Neutrophil (primary cell): ENCODE measurements around the gene TUG1.

Source experiments
- H3K27ac ChIP-seq: fragments of 200-600 bp; sonication (generic); 2 replicates; pipeline ENCODE4 v1.5.1; 2016; ENCODE audit warnings: mild to moderate bottlenecking, moderate library complexity
- H3K27me3 ChIP-seq: fragments of 200-600 bp; sonication (generic); 2 replicates; pipeline ENCODE4 v1.6.0; 2016; ENCODE audit warnings: mild to moderate bottlenecking
- H3K36me3 ChIP-seq: fragments of 200-600 bp; sonication (generic); 2 replicates; pipeline ENCODE4 v1.5.1; 2017
- H3K4me1 ChIP-seq, 2 experiments: fragments of 200-600 bp in 1 of 2; sonication (generic) in 1 of 2; 1 replicate in 1 of 2; 2 replicates in 1 of 2; pipeline versions ENCODE4 v1.5.1 to v1.6.1; 2013 to 2016; ENCODE audit warnings: low read depth in 1 of 2, low read length in 1 of 2, mild to moderate bottlenecking in 1 of 2, moderate library complexity in 1 of 2; ENCODE audit not compliant: control insufficient read depth in 1 of 2, insufficient read depth in 1 of 2
- H3K4me3 ChIP-seq, 2 experiments: fragments of 200-600 bp in 1 of 2; sonication (generic) in 1 of 2; 1 replicate in 1 of 2; 2 replicates in 1 of 2; pipeline ENCODE4 v1.5.1; 2013 to 2016; ENCODE audit warnings: low read depth in 1 of 2, low read length in 1 of 2, mild to moderate bottlenecking in 1 of 2, moderate library complexity in 1 of 2
- H3K9me3 ChIP-seq: fragments of 200-600 bp; sonication (generic); 2 replicates; pipeline ENCODE4 v1.5.1; 2016
- TF ChIP-seq, protein P1 (sequence below): fragments of 200-600 bp; sonication (generic); IDR thresholded peaks from 2 replicates; pipeline ENCODE4 v1.5.1; 2016; ENCODE audit warnings: antibody characterized with exemption

The TUG1 gene

DNA sequence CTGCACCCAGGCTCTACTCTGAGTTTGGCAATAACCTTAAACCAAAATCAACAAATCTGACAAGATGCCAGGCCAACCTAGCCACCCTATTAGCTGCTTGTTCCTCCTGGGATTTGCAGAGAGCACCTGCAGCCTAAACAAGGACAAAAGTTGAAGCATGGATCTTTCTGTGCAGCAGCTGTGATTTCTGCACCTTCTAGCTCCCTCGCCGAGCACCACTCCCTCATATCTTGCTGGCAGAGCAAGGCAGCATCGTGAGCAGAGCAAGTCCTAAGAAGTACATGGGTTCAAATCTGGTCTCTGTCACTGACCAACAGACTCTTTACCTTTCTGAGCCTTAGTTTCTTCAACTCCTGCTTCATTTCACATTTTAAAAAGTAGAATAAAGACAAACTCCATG, 38.8 kb upstream of the TUG1 start:
- Histone ChIP-seq H3K9me3 (no peaks in the 10 kb centered on the region), H3K27me3 (no peaks in the 10 kb centered on the region), H3K36me3 (peaks cover 88% of the 10 kb centered on the region), H3K27ac (no peak overlapping the region), H3K4me3 (no peak overlapping the region), H3K4me1 (no peaks in the 10 kb centered on the region)
- TF ChIP-seq, protein P1, sequence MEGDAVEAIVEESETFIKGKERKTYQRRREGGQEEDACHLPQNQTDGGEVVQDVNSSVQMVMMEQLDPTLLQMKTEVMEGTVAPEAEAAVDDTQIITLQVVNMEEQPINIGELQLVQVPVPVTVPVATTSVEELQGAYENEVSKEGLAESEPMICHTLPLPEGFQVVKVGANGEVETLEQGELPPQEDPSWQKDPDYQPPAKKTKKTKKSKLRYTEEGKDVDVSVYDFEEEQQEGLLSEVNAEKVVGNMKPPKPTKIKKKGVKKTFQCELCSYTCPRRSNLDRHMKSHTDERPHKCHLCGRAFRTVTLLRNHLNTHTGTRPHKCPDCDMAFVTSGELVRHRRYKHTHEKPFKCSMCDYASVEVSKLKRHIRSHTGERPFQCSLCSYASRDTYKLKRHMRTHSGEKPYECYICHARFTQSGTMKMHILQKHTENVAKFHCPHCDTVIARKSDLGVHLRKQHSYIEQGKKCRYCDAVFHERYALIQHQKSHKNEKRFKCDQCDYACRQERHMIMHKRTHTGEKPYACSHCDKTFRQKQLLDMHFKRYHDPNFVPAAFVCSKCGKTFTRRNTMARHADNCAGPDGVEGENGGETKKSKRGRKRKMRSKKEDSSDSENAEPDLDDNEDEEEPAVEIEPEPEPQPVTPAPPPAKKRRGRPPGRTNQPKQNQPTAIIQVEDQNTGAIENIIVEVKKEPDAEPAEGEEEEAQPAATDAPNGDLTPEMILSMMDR = no peak

- no peaks in the 10 kb centered on the region for H3K4me1 ChIP-seq
- H3K27me3 ChIP-seq = no peaks in the 10 kb centered on the region
- TF ChIP-seq, protein P1 = no peak
- no peak overlapping the region for H3K27ac ChIP-seq
- H3K36me3 ChIP-seq = peaks cover 89% of the 10 kb centered on the region
- no peak overlapping the region for H3K4me3 ChIP-seq
- no peaks in the 10 kb centered on the region for H3K9me3 ChIP-seq
These were observed 37.3 kb upstream of the TUG1 start for GRCh38 chr22:30931541-30932300.

DNA sequence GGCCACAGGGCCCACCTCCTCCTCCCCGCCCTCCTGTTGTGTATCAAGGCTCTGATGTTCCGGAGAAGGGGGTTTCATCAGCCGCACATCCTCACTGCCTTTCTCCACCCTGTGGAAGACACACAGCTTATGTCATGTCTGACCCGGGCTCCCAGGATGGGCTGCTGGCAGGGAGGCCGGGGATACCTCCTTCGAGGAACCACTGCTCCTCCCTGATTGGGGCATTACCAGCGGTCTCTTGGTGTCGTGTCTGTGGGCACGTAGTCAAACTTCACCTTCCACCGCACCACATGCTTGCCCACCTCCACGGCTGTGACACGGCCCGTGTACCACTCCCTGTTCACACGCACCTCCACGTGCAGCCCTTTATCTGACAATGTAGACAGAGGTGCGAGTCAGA, 36.4 kb upstream of the TUG1 start:
- H3K4me3 ChIP-seq = no peak overlapping the region
- H3K36me3 ChIP-seq = peaks cover 89% of the 10 kb centered on the region
- no peaks in the 10 kb centered on the region for H3K27me3 ChIP-seq
- TF ChIP-seq, protein P1 = no peak
- no peaks in the 10 kb centered on the region for H3K4me1 ChIP-seq
- H3K27ac ChIP-seq = no peak overlapping the region
- H3K9me3 ChIP-seq = no peaks in the 10 kb centered on the region

GRCh38 chr22:30933457-30933856, 35.6 kb upstream of the TUG1 start:
- TF ChIP-seq, protein P1 = no peak
- no peak overlapping the region for H3K27ac ChIP-seq
- H3K4me1 ChIP-seq = no peaks in the 10 kb centered on the region
- peaks cover 89% of the 10 kb centered on the region for H3K36me3 ChIP-seq
- no peak overlapping the region for H3K4me3 ChIP-seq
- no peaks in the 10 kb centered on the region for H3K9me3 ChIP-seq
- no peaks in the 10 kb centered on the region for H3K27me3 ChIP-seq

GRCh38 chr22:30934053-30934452, 35.0 kb upstream of the TUG1 start:
- H3K4me1 ChIP-seq = no peaks in the 10 kb centered on the region
- no peak overlapping the region for H3K4me3 ChIP-seq
- no peak overlapping the region for H3K27ac ChIP-seq
- H3K27me3 ChIP-seq = no peaks in the 10 kb centered on the region
- peaks cover 87% of the 10 kb centered on the region for H3K36me3 ChIP-seq
- TF ChIP-seq, protein P1 = no peak
- H3K9me3 ChIP-seq = no peaks in the 10 kb centered on the region
